A673 (cell line): Measurements from ENCODE around the gene UXS1.

Experiments used
- EZH2 ChIP-seq: fragments of 200-600 bp; sonication (generic); IDR thresholded peaks from 2 replicates; pipeline ENCODE4 v1.6.1; 2017; ENCODE audit warnings: borderline replicate concordance, low read depth, mild to moderate bottlenecking, mixed read lengths, antibody characterized with exemption, low read length; ENCODE audit not compliant: poor library complexity, severe bottlenecking
- TF ChIP-seq, protein P1 (sequence below): fragments of 300-800, 200-600 bp; sonication (generic); conservative IDR thresholded peaks from 2 replicates; pipeline ENCODE4 v1.5.1; 2017; ENCODE audit warnings: low read depth, mild to moderate bottlenecking, antibody characterized with exemption, low read length, moderate library complexity, mixed read lengths

GRCh38 chr2:106053581-106053980 is 140.5 kb downstream of the UXS1 start:
- TF ChIP-seq, protein P1, sequence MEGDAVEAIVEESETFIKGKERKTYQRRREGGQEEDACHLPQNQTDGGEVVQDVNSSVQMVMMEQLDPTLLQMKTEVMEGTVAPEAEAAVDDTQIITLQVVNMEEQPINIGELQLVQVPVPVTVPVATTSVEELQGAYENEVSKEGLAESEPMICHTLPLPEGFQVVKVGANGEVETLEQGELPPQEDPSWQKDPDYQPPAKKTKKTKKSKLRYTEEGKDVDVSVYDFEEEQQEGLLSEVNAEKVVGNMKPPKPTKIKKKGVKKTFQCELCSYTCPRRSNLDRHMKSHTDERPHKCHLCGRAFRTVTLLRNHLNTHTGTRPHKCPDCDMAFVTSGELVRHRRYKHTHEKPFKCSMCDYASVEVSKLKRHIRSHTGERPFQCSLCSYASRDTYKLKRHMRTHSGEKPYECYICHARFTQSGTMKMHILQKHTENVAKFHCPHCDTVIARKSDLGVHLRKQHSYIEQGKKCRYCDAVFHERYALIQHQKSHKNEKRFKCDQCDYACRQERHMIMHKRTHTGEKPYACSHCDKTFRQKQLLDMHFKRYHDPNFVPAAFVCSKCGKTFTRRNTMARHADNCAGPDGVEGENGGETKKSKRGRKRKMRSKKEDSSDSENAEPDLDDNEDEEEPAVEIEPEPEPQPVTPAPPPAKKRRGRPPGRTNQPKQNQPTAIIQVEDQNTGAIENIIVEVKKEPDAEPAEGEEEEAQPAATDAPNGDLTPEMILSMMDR: no peak
- TF ChIP-seq EZH2: no peak
